SK-N-SH (cell line): Measurements from ENCODE around the gene RAI1. TPM values are rescaled to one million over a fixed set of nuclear protein-coding genes. Genes with fewer than 3 reads are reported as not detected.

Experiments used
- CTCF ChIA-PET: fragments of 300-600, 350-600 bp; formaldehyde crosslinking; extraction: SDS; loops from one replicate; lab custom pipeline; 2021; lab: Yijun Ruan, JAX
- POLR2A ChIA-PET: fragments of 350-600 bp; sonication (Branson Sonifier 250); formaldehyde crosslinking; extraction: SDS; loops from one replicate; lab custom pipeline; 2020; ENCODE audit warnings: antibody characterized with exemption, inconsistent platforms; lab: Yijun Ruan, JAX
- DNase-seq: peaks from one replicate; pipeline ENCODE4 v3.0.0; 2012
- H2AFZ ChIP-seq: fragments of 200-600 bp; sonication (generic); 2 replicates; pipeline ENCODE4 v1.8.1; 2016; ENCODE audit warnings: antibody characterized with exemption, mild to moderate bottlenecking, low read depth
- H3F3A ChIP-seq: fragments of 200-600 bp; sonication (generic); replicated peaks from 2 replicates; pipeline ENCODE3; 2016; ENCODE audit warnings: antibody characterized with exemption, mild to moderate bottlenecking; ENCODE audit not compliant: insufficient read depth
- H3K27ac ChIP-seq, 2 experiments: fragments of 200-500 bp in 1 of 2; fragments of 200-600 bp in 1 of 2; sonication (Bioruptor generic) in 1 of 2; sonication (generic), shearing (Covaris generic) in 1 of 2; 2 replicates each; pipeline versions ENCODE4 v1.5.1 to v1.6.1; 2014 to 2016; ENCODE audit warnings: low read depth in 2 of 2, inconsistent platforms in 1 of 2, low read length in 1 of 2, mild to moderate bottlenecking in 1 of 2, mixed read lengths in 1 of 2
- H3K27me3 ChIP-seq: fragments of 200-600 bp; sonication (generic), shearing (Covaris generic); 2 replicates; pipeline ENCODE4 v1.6.1; 2016; ENCODE audit warnings: mixed run types; ENCODE audit not compliant: insufficient read depth
- H3K36me3 ChIP-seq, 2 experiments: fragments of 200-500 bp in 1 of 2; fragments of 200-600 bp in 1 of 2; sonication (Bioruptor generic) in 1 of 2; sonication (generic) in 1 of 2; replicated peaks in 1 of 2; 2 replicates each; pipeline versions ENCODE3 to v1.5.1; 2014 to 2016; ENCODE audit warnings: low read length in 1 of 2, mild to moderate bottlenecking in 1 of 2; ENCODE audit not compliant: insufficient read depth in 2 of 2, control insufficient read depth in 1 of 2
- H3K4me1 ChIP-seq, 2 experiments: fragments of 200-500 bp in 1 of 2; fragments of 200-600 bp in 1 of 2; sonication (Bioruptor generic) in 1 of 2; sonication (generic), shearing (Covaris generic) in 1 of 2; 2 replicates each; pipeline versions ENCODE4 v1.5.1 to v1.6.1; 2014 to 2016; ENCODE audit warnings: low read depth in 1 of 2, low read length in 1 of 2, mixed run types in 1 of 2; ENCODE audit not compliant: insufficient read depth in 2 of 2, control insufficient read depth in 1 of 2
- H3K4me2 ChIP-seq: fragments of 200-600 bp; sonication (generic), shearing (Covaris generic); 2 replicates; pipeline ENCODE4 v1.6.1; 2017; ENCODE audit warnings: mixed run types
- H3K4me3 ChIP-seq, 2 experiments: fragments of 200-500 bp in 1 of 2; fragments of 200-600 bp in 1 of 2; sonication (Bioruptor generic) in 1 of 2; sonication (generic), shearing (Covaris generic) in 1 of 2; 2 replicates each; pipeline versions ENCODE4 v1.5.1 to v1.8.1; 2014 to 2016; ENCODE audit warnings: low read depth in 2 of 2, inconsistent platforms in 1 of 2, low read length in 1 of 2, mild to moderate bottlenecking in 1 of 2, mixed read lengths in 1 of 2, moderate library complexity in 1 of 2
- H3K79me2 ChIP-seq: fragments of 200-600 bp; sonication (generic); 2 replicates; pipeline ENCODE4 v1.8.1; 2017; ENCODE audit warnings: mild to moderate bottlenecking; ENCODE audit not compliant: insufficient read depth
- H3K9ac ChIP-seq: fragments of 200-600 bp; sonication (generic); 2 replicates; pipeline ENCODE4 v1.6.1; 2017; ENCODE audit warnings: mixed run types
- H3K9me2 ChIP-seq: fragments of 200-600 bp; sonication (generic); 2 replicates; pipeline ENCODE4 v1.6.1; 2017; ENCODE audit warnings: mixed run types
- H3K9me3 ChIP-seq: fragments of 200-600 bp; sonication (generic); 2 replicates; pipeline ENCODE4 v1.6.1; 2017; ENCODE audit warnings: mixed run types, mild to moderate bottlenecking, moderate library complexity
- H4K20me1 ChIP-seq: fragments of 200-600 bp; sonication (generic); 2 replicates; pipeline ENCODE4 v1.6.1; 2017; ENCODE audit warnings: mild to moderate bottlenecking, mixed run types; ENCODE audit not compliant: insufficient read depth
- CHD2 ChIP-seq: fragments of 150-350 bp; IDR thresholded peaks from 2 replicates; pipeline ENCODE4 v1.6.1; 2018; ENCODE audit warnings: low read length; ENCODE audit not compliant: partially characterized antibody
- CTCF ChIP-seq: fragments of 200-600 bp; sonication (generic); IDR thresholded peaks from 2 replicates; pipeline ENCODE4 v1.6.1; 2017; ENCODE audit warnings: antibody characterized with exemption, mild to moderate bottlenecking, moderate library complexity
- ELF1 ChIP-seq: IDR thresholded peaks from 2 replicates; pipeline ENCODE4 v1.4.0; 2012
- EP300 ChIP-seq, 2 experiments: IDR thresholded peaks; 2 replicates each; pipeline versions ENCODE4 v1.4.0 to v1.6.1; 2012; ENCODE audit warnings: borderline replicate concordance in 1 of 2, low read depth in 1 of 2, low read length in 1 of 2
- GATA2 ChIP-seq: sonication (generic); formaldehyde crosslinking; IDR thresholded peaks from 2 replicates; pipeline ENCODE4 v1.5.0; 2020; ENCODE audit warnings: mild to moderate bottlenecking, missing genetic modification reagents
- JUND ChIP-seq: IDR thresholded peaks from 2 replicates; pipeline ENCODE4 v1.4.0; 2012
- MXI1 ChIP-seq: IDR thresholded peaks from 2 replicates; pipeline ENCODE4 v1.6.1; 2012; ENCODE audit warnings: mild to moderate bottlenecking, low read depth, low read length, improper control_type of control experiment
- NFIC ChIP-seq: IDR thresholded peaks from 2 replicates; pipeline ENCODE4 v1.4.0; 2012; ENCODE audit warnings: borderline replicate concordance
- PBX3 ChIP-seq: IDR thresholded peaks from 2 replicates; pipeline ENCODE4; 2012
- POLR2AphosphoS5 ChIP-seq: IDR thresholded peaks from 2 replicates; pipeline ENCODE4 v1.6.1; 2012; ENCODE audit warnings: low read depth, low read length
- RCOR1 ChIP-seq: fragments of 150-350 bp; IDR thresholded peaks from 2 replicates; pipeline ENCODE4 v1.6.1; 2017; ENCODE audit warnings: antibody characterized with exemption, low read length
- RFX5 ChIP-seq: IDR thresholded peaks from 2 replicates; pipeline ENCODE4 v1.6.1; 2012; ENCODE audit warnings: mild to moderate bottlenecking, improper control_type of control experiment, low read length
- TAF1 ChIP-seq: IDR thresholded peaks from 2 replicates; pipeline ENCODE4 v1.6.1; 2012; ENCODE audit warnings: low read depth, mild to moderate bottlenecking, low read length, moderate library complexity, borderline replicate concordance
- TCF12 ChIP-seq: IDR thresholded peaks from 2 replicates; pipeline ENCODE4 v1.4.0; 2012
- YY1 ChIP-seq: IDR thresholded peaks from 2 replicates; pipeline ENCODE4 v1.4.0; 2012; ENCODE audit warnings: low read depth, mild to moderate bottlenecking
- whole genome bisulfite sequencing: methylation state at CpG from one replicate; pipeline ENCODE4 v1.1.6; 2017; ENCODE audit warnings: low lambda C conversion rate; 5-methylcytosine and 5-hydroxymethylcytosine counted together
- polyA plus RNA-seq, 3 experiments: library from polyadenylated mRNA; depleted of rRNA; stranded (reverse); fragments of >200 nt; gene quantifications; 2 replicates each; pipeline ENCODE4 v1.2.3, GENCODE V29; 2012
- TF ChIP-seq, protein P1 (sequence below): fragments of 150-350 bp; IDR thresholded peaks from 2 replicates; pipeline ENCODE4 v1.6.1; 2016; ENCODE audit warnings: mild to moderate bottlenecking, low read depth, low read length
- TF ChIP-seq, protein P2 (sequence below): IDR thresholded peaks from 2 replicates; pipeline ENCODE4 v1.4.0; 2012; ENCODE audit warnings: low read depth
- TF ChIP-seq, protein P3 (sequence below): IDR thresholded peaks from 2 replicates; pipeline ENCODE4 v1.4.0; 2012; ENCODE audit warnings: low read depth, borderline replicate concordance

RAI1 gene
- polyA plus RNA-seq, 1 of the 3 experiments (the other 2 are of a cell fraction), result 4.7 TPM

- Histone ChIP-seq H3K27ac (peak overlapping the region; percentile 94 to 96), H3K27me3 (no peaks in the 10 kb centered on the region), H3K36me3 (no peaks in the 10 kb centered on the region), H2AFZ (peak overlapping the region; percentile 65; the same call in 1 of the 2 replicates), H3K9me3 (no peaks in the 10 kb centered on the region), H3F3A (peaks cover 14% of the 10 kb centered on the region), H3K4me3 (peak overlapping the region; percentile 81 to 85), H3K9me2 (no peaks in the 10 kb centered on the region), H3K9ac (peak overlapping the region; percentile 95), H3K4me1 (peaks cover 33 to 39% of the 10 kb centered on the region in 2 experiments), H3K4me2 (peak overlapping the region; percentile 97), H3K79me2 (peaks cover 65% of the 10 kb centered on the region), H4K20me1 (peaks cover 19% of the 10 kb centered on the region)
- TF ChIP-seq, protein P1, sequence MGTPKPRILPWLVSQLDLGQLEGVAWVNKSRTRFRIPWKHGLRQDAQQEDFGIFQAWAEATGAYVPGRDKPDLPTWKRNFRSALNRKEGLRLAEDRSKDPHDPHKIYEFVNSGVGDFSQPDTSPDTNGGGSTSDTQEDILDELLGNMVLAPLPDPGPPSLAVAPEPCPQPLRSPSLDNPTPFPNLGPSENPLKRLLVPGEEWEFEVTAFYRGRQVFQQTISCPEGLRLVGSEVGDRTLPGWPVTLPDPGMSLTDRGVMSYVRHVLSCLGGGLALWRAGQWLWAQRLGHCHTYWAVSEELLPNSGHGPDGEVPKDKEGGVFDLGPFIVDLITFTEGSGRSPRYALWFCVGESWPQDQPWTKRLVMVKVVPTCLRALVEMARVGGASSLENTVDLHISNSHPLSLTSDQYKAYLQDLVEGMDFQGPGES, result no peak
- TF ChIP-seq MXI1 (peak; percentile 76; the same call in 1 of the 2 replicates), CHD2 (peak; percentile 28), TCF12 (peak; percentile 13; the same call in 1 of the 2 replicates), YY1 (peak; percentile 55; the same call in 1 of the 2 replicates), NFIC (no peak), TAF1 (peak; percentile 47; the same call in 1 of the 2 replicates), JUND (no peak), POLR2AphosphoS5 (no peak)
- ChIA-PET POLR2A (interaction anchor here (0.6 to 2.3 kb wide), 6 partner anchors 10 to 153 kb away, joined by 3 to 9 read pairs (median 3); partner anchors contain the start of gene SREBF1), CTCF (interaction anchor here (0.8 to 5.6 kb wide), 26 partner anchors 10 to 328 kb away, joined by 3 to 66 read pairs (median 5); partner anchors contain the start of gene SREBF1)
- DNase-seq, result peak; percentile 83
- WGBS, result 4% methylated on average over 34 of the region's 57 CpGs
Measured at GRCh38 chr17:17682737-17683680, 1.8 kb downstream of the RAI1 start.

GRCh38 chr17:17683710-17684365, 2.6 kb downstream of the RAI1 start:
- peaks cover 73% of the 10 kb centered on the region for H3K79me2 ChIP-seq
- H3K27ac ChIP-seq, result peak overlapping the region; percentile 94 to 96
- peak overlapping the region; percentile 81 to 85; a peak in 3 of 4 replicates for H3K4me3 ChIP-seq
- H3K36me3 ChIP-seq, result no peaks in the 10 kb centered on the region
- DNase-seq, result no peak
- peaks cover 33 to 39% of the 10 kb centered on the region in 2 experiments for H3K4me1 ChIP-seq
- ChIA-PET POLR2A (interaction anchor here (0.6 to 2.3 kb wide), 3 partner anchors 9 to 152 kb away, joined by 3 to 9 read pairs (median 8); partner anchors contain the start of gene SREBF1), CTCF (interaction anchor here (0.8 to 5.6 kb wide), 10 partner anchors 9 to 236 kb away, joined by 3 to 66 read pairs (median 4); no protein-coding TSS in a partner anchor)
- H3K9ac ChIP-seq, result peak overlapping the region; percentile 95; the same call in 1 of the 2 replicates
- H4K20me1 ChIP-seq, result peaks cover 24% of the 10 kb centered on the region
- 87% methylated on average over 7 of the region's 7 CpGs for WGBS
- H3K9me3 ChIP-seq, result no peaks in the 10 kb centered on the region
- H3K4me2 ChIP-seq, result peak overlapping the region; percentile 97
- H2AFZ ChIP-seq, result no peak overlapping the region
- H3F3A ChIP-seq, result peaks cover 14% of the 10 kb centered on the region
- no peaks in the 10 kb centered on the region for H3K27me3 ChIP-seq
- H3K9me2 ChIP-seq, result no peaks in the 10 kb centered on the region
- no peak for TF ChIP-seq PBX3
- TF ChIP-seq GATA2 (CRISPR knock-in tag), result no peak
- TF ChIP-seq TCF12, result no peak
- no peak for TF ChIP-seq POLR2AphosphoS5
- TF ChIP-seq YY1, result no peak
- TF ChIP-seq EP300 (IDR thresholded peaks at IDR 0.05; ENCODE audit: borderline replicate concordance in 1 of 2, low read depth in 1 of 2, low read length in 1 of 2), result no peak
- TF ChIP-seq NFIC, result no peak
- TF ChIP-seq, protein P2, sequence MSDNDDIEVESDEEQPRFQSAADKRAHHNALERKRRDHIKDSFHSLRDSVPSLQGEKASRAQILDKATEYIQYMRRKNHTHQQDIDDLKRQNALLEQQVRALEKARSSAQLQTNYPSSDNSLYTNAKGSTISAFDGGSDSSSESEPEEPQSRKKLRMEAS, result no peak
- no peak for TF ChIP-seq CTCF
- no peak for TF ChIP-seq RCOR1
- TF ChIP-seq ELF1, result no peak
- TF ChIP-seq, protein P3, sequence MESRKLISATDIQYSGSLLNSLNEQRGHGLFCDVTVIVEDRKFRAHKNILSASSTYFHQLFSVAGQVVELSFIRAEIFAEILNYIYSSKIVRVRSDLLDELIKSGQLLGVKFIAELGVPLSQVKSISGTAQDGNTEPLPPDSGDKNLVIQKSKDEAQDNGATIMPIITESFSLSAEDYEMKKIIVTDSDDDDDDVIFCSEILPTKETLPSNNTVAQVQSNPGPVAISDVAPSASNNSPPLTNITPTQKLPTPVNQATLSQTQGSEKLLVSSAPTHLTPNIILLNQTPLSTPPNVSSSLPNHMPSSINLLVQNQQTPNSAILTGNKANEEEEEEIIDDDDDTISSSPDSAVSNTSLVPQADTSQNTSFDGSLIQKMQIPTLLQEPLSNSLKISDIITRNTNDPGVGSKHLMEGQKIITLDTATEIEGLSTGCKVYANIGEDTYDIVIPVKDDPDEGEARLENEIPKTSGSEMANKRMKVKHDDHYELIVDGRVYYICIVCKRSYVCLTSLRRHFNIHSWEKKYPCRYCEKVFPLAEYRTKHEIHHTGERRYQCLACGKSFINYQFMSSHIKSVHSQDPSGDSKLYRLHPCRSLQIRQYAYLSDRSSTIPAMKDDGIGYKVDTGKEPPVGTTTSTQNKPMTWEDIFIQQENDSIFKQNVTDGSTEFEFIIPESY, result no peak
- no peak for TF ChIP-seq RFX5
